KMS-11 (cell line): ENCODE data around the gene NTM.

Source experiments
- H2AFZ ChIP-seq: fragments of 200-600 bp; sonication (generic); 2 replicates; pipeline ENCODE4 v1.6.1; 2016; ENCODE audit warnings: antibody characterized with exemption, mixed run types, low read depth
- H3K27ac ChIP-seq: fragments of 200-600 bp; sonication (generic); 2 replicates; pipeline ENCODE4 v1.6.1; 2016; ENCODE audit warnings: mild to moderate bottlenecking, mixed run types
- H3K27me3 ChIP-seq: fragments of 200-600 bp; sonication (generic); 2 replicates; pipeline ENCODE4 v1.6.1; 2017; ENCODE audit warnings: mild to moderate bottlenecking, low read depth, mixed run types, moderate library complexity; ENCODE audit not compliant: insufficient read depth
- H3K36me3 ChIP-seq: fragments of 200-600 bp; sonication (generic); 2 replicates; pipeline ENCODE4 v1.6.1; 2017; ENCODE audit warnings: mild to moderate bottlenecking, mixed run types; ENCODE audit not compliant: insufficient read depth
- H3K4me1 ChIP-seq: fragments of 200-600 bp; sonication (generic); 2 replicates; pipeline ENCODE4 v1.6.1; 2016; ENCODE audit warnings: mild to moderate bottlenecking, low read depth, mixed run types; ENCODE audit not compliant: poor library complexity, severe bottlenecking
- H3K4me2 ChIP-seq: fragments of 200-600 bp; sonication (generic); 2 replicates; pipeline ENCODE4 v1.7.0; 2016; ENCODE audit warnings: mild to moderate bottlenecking, mixed run types
- H3K4me3 ChIP-seq: fragments of 200-600 bp; sonication (generic); IDR thresholded peaks from 2 replicates; pipeline ENCODE4 v1.6.1; 2017; ENCODE audit warnings: low read depth, low read length, mixed read lengths; ENCODE audit not compliant: insufficient read depth
- H3K79me2 ChIP-seq: fragments of 200-600 bp; sonication (generic); 2 replicates; pipeline ENCODE4 v1.6.1; 2016; ENCODE audit warnings: low read depth, mixed run types; ENCODE audit not compliant: insufficient read depth
- H3K9ac ChIP-seq: fragments of 200-600 bp; sonication (generic); 2 replicates; pipeline ENCODE4 v1.6.1; 2016; ENCODE audit warnings: mild to moderate bottlenecking, mixed run types
- H4K20me1 ChIP-seq: fragments of 200-600 bp; sonication (generic); 2 replicates; pipeline ENCODE4 v1.6.1; 2016; ENCODE audit warnings: mild to moderate bottlenecking, mixed run types; ENCODE audit not compliant: insufficient read depth
- TF ChIP-seq, protein P1 (sequence below): fragments of 200-600 bp; sonication (generic); conservative IDR thresholded peaks from 2 replicates; pipeline ENCODE4 v1.6.1; 2017; ENCODE audit warnings: low read depth, mild to moderate bottlenecking, antibody characterized with exemption, low read length, moderate library complexity, mixed read lengths

The NTM gene

DNA sequence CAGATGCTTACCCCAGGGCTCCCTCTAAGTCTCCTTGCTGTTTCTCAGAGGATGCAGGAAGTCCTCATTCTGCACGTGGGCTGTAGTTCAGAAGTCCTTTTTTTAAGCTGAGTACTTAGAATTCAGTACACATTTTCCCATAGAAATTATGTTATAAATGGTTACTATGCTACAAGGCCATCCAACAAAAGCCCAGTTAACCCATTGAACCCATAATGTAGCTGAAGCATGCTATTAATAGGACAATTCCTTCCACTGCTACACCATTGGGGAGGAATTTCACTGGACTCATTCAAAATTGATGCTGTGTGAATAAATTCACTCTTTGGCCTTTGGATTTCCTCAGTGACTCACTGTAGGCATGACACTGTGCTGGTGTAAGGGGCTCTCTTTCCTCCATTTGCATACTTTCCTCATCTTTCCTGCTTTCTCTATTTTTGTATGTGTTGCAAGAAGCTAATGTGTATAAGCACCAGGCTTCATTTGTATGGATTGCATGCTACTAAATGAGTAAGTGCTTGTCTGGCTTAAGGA, 148.0 kb downstream of the NTM start:
- Histone ChIP-seq H3K9ac (no peak overlapping the region), H3K4me1 (no peaks in the 10 kb centered on the region), H3K4me2 (no peak overlapping the region), H3K36me3 (no peaks in the 10 kb centered on the region), H3K4me3 (no peak overlapping the region), H3K79me2 (no peaks in the 10 kb centered on the region), H2AFZ (no peak overlapping the region), H4K20me1 (no peaks in the 10 kb centered on the region), H3K27ac (no peak overlapping the region), H3K27me3 (no peaks in the 10 kb centered on the region)
- TF ChIP-seq, protein P1, sequence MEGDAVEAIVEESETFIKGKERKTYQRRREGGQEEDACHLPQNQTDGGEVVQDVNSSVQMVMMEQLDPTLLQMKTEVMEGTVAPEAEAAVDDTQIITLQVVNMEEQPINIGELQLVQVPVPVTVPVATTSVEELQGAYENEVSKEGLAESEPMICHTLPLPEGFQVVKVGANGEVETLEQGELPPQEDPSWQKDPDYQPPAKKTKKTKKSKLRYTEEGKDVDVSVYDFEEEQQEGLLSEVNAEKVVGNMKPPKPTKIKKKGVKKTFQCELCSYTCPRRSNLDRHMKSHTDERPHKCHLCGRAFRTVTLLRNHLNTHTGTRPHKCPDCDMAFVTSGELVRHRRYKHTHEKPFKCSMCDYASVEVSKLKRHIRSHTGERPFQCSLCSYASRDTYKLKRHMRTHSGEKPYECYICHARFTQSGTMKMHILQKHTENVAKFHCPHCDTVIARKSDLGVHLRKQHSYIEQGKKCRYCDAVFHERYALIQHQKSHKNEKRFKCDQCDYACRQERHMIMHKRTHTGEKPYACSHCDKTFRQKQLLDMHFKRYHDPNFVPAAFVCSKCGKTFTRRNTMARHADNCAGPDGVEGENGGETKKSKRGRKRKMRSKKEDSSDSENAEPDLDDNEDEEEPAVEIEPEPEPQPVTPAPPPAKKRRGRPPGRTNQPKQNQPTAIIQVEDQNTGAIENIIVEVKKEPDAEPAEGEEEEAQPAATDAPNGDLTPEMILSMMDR, result no peak

DNA sequence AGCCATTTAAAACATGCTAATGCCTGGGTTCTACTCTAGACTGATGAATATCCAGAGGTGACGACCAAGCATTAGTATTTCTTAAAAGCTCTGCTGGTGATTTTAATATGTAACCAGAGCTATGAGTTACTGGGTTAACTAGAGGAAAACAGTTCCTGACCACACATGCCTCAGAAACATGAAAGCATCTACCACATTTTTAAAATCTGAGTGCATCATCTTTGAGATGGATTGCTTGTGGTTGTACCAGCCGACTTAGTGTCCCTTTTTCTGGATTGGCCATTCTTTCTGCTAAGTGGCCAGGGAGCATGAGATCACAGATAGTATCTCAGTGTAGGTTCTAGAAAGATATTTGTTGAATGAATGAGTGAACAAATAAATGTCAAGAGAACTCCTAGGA, 152.4 kb downstream of the NTM start:
- TF ChIP-seq, protein P1, result no peak
- no peaks in the 10 kb centered on the region for H3K4me1 ChIP-seq
- no peak overlapping the region for H3K9ac ChIP-seq
- H2AFZ ChIP-seq, result no peak overlapping the region
- H3K79me2 ChIP-seq, result no peaks in the 10 kb centered on the region
- H3K4me3 ChIP-seq, result no peak overlapping the region
- H3K27me3 ChIP-seq, result no peaks in the 10 kb centered on the region
- no peaks in the 10 kb centered on the region for H4K20me1 ChIP-seq
- H3K4me2 ChIP-seq, result no peak overlapping the region
- H3K36me3 ChIP-seq, result no peaks in the 10 kb centered on the region
- no peak overlapping the region for H3K27ac ChIP-seq

GRCh38 chr11:131530407-131530806, 160.0 kb downstream of the NTM start:
- no peak overlapping the region for H3K27ac ChIP-seq
- H3K27me3 ChIP-seq, result no peaks in the 10 kb centered on the region
- H3K4me1 ChIP-seq, result no peaks in the 10 kb centered on the region
- TF ChIP-seq, protein P1, result no peak
- no peaks in the 10 kb centered on the region for H3K36me3 ChIP-seq
- no peaks in the 10 kb centered on the region for H3K79me2 ChIP-seq
- H3K4me3 ChIP-seq, result no peak overlapping the region
- H3K4me2 ChIP-seq, result no peak overlapping the region
- no peak overlapping the region for H2AFZ ChIP-seq
- no peaks in the 10 kb centered on the region for H4K20me1 ChIP-seq
- no peak overlapping the region for H3K9ac ChIP-seq

- TF ChIP-seq, protein P1, result no peak
- no peaks in the 10 kb centered on the region for H4K20me1 ChIP-seq
- no peak overlapping the region for H3K9ac ChIP-seq
- no peaks in the 10 kb centered on the region for H3K36me3 ChIP-seq
- no peak overlapping the region for H3K4me2 ChIP-seq
- no peaks in the 10 kb centered on the region for H3K27me3 ChIP-seq
- no peak overlapping the region for H3K4me3 ChIP-seq
- H3K27ac ChIP-seq, result no peak overlapping the region
- H3K79me2 ChIP-seq, result no peaks in the 10 kb centered on the region
- no peaks in the 10 kb centered on the region for H3K4me1 ChIP-seq
- H2AFZ ChIP-seq, result no peak overlapping the region
Observed at GRCh38 chr11:131533149-131533548, 162.7 kb downstream of the NTM start.

- Histone ChIP-seq H3K9ac (no peak overlapping the region), H3K27me3 (no peaks in the 10 kb centered on the region), H3K27ac (no peak overlapping the region), H2AFZ (no peak overlapping the region), H3K4me3 (no peak overlapping the region), H3K79me2 (no peaks in the 10 kb centered on the region), H3K36me3 (no peaks in the 10 kb centered on the region), H4K20me1 (no peaks in the 10 kb centered on the region), H3K4me1 (no peaks in the 10 kb centered on the region), H3K4me2 (no peak overlapping the region)
- TF ChIP-seq, protein P1, result no peak
Observed at GRCh38 chr11:131533998-131534397, 163.6 kb downstream of the NTM start.
